ENCODE measurements around the gene SEMA6B.
"Not testable (repeated sequence)": the region's sequence is repeated elsewhere in the genome, so short reads cannot be mapped to it uniquely, and the experiment has no call there.

SEMA6B gene

DNA sequence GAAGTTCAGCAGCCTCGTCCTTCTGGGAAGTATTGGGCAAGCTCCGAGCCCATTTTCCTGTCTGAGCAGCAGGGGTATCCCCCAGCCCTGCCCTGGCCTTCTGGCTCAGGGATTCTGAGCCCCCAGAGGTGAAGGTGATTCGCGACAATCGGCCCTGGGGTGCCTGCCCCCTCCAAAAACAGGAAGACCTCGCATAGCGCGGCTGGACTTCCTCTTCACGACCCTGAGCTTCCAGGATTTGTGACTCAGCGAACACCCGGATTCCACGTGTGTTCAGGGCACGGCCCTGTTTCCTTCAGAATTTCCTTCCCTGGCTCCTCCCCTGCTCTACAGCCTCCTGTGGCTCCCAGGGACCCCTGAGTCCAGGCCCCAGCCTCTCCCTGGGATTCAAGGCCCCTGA, at the start of gene SEMA6B:
TSS of gene SEMA6B (minus strand) at position 116 of the 400 bp plus-strand sequence. CDS start 1,227 bp downstream, outside the sequence.
- DNase-seq: no peak

DNA sequence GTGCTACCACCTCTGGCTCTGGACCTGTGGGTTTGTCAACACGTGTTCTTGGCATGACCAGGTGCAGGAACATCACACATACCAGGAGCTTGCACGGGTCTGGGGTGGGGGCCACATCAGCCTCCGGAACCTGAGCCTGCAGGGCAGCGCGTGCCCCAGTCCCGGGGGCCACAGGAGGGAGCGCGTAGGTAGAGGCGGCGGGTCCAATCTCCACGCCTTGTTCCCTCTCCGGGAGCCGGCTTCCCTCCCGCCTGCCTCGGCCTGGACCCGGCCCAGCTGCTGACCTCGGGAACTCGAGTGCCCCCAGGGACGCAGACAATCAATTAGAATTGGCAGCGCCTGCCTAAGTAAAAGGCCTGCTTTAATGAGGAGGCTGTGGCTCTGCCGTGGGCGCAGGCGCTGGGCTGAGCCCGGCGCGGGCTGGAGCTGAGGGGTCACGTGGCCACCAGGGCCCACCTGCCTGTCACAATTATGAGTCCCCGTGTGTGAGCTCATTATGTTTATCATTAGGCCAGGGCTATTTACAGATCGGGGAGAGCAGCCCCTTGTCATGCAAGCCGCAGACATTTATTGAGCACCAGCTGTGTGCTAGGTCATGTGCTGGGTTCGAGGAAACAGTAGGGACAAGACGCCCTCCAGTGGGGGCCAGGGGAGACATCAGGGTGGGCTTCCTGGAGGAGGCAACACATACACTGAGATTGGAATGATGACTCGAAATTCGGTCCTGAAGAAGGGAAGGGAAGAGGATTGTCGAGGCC, 47.6 kb upstream of the SEMA6B start:
- peak; percentile 59 for DNase-seq

GRCh38 chr19:4606181-4606580, 46.7 kb upstream of the SEMA6B start:
- DNase-seq: no peak

GRCh38 chr19:4604912-4605311, 45.4 kb upstream of the SEMA6B start:
- no peak for DNase-seq

DNA sequence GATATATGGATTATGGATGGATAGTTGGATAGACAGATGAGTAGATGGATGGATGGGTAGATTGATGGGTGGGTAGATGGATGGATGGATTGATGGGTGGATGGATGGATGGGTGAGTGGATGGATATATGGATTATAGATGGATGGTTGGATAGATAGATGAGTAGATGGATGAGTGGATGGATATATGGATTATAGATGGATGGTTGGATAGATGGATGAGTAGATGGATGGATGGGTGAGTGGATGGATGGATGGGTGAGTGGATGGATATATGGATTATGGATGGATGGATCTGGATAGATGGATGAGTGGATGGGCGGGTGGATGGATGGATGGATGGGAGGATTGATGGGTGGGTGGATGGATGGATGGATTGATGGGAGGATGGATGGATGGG, 43.4 kb upstream of the SEMA6B start:
- no peak for DNase-seq

DNA sequence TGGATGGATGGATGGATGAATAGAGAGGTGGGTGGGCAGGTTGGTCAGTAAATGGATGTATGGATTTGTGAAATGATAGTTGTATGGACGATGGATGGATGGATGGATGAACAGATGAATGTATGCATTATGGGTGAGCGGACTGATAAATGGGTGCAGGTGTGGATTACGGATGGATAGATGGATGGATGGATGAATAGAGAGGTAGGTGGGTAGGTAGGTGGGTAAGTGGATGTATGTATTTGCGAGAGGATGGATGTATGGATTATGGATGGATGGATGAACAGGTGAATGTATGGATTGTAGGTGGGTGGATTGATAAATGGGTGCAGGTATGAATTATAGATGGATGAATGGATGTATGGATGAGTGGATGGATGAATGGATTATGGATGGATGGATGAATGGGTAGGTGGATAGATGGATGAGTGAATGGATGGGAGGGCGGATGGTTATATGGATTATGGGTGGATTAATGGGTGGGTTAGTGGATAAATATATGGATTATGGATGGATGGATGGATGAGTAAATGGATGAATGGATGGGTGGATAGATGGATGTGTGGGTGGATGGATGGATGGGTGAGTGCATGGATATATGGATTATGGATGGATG, 42.8 kb upstream of the SEMA6B start:
- DNase-seq: no peak

DNA sequence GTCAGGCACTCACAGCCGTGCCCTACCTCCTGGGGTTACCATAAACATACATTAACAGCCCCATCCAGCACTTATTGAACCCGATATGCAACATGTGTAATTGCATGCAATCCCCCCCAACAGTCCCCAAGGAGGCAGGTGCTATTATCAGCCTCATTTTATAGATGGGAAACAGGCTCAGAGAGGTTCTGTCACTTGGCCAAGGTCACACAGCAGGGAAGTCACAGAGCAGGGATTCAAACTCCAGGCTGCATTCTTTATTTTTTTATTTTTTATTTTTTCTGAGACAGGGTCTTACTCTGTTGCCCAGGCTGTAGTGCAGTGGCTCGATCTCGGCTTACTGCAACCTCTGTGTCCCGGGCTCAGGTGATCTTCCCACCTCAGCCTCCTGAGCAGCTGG, 41.4 kb upstream of the SEMA6B start:
- DNase-seq: no peak

DNA sequence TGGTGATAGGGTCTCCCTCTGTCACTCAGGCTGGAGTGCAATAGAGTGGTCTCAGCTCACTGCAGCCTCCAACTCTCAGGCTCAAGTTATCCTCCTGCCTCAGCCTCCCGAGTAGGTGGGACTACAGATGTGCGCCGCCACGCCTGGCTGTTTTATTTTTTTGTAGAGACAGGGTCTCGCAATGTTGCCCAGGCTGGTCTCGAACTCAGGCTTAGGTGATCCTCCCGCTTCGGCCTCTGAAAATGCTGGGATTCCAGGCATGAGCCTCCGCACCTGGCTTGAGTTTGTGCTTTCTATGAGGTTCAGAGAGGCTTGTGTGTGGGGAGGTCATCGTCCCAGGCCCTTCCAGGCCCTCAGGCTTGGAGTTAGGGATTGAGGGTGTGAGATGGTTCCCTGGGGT, 40.6 kb upstream of the SEMA6B start:
- DNase-seq: no peak

DNA sequence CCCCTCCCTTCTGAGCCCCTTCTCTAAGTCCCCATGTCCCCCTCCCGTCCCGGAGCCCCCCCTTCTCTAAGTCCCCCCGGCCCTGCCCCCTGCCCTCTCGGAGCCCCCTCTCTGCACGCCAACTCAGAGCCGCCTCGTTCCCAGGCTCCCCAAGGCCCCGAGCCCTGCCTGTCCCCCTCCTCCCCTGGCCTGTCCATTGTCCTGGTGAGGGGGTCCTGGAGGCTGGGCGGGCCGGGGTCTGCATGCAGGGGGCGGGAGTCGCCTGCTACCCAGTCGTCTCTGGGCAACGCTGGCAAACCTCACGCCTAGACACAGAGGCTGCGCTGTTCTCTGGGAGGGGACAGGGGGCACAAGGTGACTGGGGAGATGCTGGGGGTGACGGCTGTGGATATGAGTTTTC, 39.2 kb upstream of the SEMA6B start:
- DNase-seq: no peak

DNA sequence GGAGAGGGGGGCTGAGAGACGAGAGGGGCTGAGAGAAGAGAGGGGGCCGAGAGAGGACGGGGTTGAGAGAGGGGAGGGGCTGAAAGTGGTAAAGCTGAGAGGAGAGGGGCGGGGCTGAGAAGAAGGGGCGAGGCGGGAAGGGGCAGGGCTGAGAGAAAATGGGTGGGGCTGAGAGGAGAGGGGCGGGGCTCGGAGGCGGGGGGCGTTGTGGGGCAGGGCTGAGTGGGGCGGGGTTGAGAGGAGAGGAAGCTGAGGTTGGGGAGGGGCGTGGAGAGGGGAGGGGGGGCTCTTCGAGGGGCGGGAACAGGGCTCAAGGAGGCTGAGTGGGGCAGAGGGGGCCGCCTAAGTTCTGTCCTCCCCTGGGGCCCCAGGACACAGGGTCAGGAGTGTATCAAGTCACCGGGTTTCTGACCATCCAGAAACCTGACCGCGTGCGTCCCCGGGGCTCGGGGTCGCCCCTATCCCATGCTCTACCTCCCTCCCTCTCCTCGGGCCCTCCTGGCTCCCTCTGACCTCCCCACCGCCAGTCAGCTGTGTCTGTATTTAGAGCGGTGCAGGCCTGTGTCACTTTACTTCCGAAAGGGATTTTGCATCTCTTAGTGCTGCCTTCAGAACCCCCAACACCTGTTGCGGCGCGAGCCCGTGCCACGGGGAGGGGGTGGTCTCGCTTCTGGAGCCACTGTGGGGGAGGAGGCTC, 38.6 kb upstream of the SEMA6B start:
- no peak for DNase-seq

DNA sequence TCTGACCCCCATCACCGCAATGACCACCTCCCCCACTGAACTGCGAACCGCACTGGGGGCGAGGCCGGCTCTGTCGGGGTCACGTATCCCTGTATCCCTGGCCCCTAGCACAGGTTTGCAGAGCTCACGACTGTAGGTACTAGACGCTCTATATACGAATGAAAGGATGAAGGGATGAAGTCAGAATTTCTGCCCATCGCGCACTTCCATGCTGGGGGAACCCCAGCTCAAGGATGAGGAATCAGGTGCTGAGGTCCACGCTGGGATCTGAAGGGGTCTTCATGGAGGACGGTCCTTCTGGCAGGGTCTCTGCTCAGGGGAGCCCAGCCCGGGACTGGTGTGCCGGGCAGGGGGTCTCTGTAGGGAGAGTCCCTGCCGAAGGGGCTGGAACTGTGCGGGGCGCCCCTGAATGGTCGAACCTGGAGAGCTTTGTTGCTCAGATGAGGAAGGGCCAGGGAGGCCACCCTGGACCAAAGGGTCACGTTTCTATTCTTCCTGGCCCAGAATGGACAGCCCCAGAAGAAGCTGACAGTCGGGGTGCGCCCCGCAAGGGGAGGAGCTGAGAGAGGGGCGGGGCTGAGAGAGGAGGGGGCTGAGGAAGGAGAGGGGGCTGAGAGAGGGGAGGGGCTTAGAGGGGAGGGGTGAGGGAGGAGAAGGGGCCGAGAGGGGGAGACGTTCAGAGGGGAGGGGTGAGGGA, 37.9 kb upstream of the SEMA6B start:
- DNase-seq: no peak

DNA sequence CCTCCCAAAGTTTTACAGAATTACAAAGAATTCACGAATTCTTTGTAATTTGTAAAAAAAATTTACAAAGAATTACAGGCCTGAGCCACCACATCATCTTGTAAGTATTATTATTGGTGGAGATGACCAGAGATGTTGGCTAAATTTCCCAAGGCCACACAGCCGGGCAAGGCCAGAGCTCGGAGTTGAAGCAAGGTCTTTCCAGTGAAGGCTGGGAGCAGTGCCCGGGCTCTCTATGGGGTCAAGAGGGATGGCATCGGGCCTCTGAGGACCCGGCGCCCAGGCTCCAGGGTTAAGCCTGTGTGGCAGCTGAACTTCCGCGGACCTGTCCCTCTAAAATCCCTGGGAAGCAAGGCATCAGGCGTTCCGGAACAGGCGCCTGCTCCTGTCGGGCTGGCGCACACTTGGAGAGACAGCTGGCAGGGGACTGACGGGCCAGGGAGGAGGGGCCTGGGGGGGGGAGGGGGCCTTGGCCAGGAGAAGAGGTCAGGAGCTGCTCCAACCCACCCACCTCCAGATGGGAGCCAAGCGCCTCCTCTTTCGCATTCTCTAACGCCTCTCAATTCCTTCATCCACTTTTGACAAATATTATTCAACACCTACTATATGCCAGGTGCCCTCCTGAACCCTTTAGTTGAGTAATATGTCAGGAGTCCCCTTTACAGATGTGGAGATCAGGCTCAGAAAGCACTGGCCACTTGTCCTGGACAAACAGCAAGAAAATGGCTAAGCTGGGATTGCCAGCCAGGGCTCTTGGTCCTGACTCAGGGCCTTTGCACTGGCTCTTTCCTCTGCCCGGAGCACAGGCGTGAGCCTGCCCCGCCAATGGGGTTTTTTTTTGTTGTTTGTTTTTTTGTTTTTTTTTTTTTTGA, 36.8 kb upstream of the SEMA6B start:
- DNase-seq: no peak

DNA sequence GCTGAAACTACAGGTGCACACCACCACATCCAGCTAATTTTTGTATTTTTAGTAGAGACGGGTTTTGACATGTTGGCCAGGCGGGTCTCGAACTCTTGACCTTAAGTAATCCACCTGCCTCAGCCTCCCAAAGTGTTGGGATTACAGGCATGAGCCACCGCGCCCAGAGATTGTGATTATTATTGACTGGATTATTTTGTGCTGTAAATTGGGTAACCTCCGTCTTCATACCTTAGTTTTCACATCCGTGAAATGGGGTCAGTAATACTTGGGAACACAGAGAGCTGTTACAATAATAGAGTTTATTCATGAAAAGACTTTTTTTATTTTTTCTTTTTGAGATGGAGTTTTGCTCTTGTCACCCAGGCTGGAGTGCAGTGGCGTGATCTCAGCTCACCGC, 35.7 kb upstream of the SEMA6B start:
- DNase-seq: not testable (repeated sequence)

GRCh38 chr19:4594201-4594600, 34.7 kb upstream of the SEMA6B start:
- DNase-seq: no peak

DNA sequence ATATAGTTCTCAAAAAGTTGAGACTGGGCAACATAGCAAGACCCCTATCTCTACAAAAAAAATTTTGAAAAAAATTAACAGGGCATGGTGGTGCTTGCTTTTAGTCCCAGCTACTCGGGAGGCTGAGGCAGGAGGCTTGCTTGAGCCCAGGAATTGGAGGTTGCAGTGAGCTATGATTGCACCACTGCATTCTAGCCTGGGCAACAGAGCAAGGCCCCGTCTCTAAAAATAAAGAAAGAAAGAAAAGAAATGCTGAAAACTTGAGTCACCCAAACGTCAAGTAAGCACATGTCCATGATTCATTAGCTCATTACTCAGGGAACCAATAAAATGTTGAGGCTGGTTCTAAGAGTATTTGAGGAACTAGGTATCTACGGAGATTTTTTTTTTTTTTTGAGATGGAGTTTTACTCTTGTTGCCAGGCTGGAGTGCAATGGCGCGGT, 33.9 kb upstream of the SEMA6B start:
- no peak for DNase-seq

GRCh38 chr19:4592445-4592844, 33.0 kb upstream of the SEMA6B start:
- DNase-seq: no peak

DNA sequence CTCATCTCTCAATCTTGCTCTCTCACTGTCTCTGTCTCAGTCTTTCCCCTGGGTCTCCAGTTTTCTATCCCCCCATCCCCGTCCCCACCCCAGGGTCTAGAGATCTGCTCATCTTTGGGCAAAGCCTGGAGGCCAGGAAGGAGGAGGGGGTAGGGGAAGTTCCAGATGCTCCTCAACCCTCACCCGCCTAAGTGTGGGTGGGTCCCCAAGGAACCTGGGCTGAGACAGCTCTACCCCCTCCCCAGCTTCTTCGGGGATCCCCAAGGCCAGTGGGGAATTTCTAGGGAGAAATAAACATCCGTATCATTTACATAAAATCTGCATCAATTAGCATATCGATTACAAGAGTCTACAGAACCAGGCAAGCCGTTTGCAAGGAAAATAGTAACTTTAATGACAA, 31.8 kb upstream of the SEMA6B start:
- no peak for DNase-seq

DNA sequence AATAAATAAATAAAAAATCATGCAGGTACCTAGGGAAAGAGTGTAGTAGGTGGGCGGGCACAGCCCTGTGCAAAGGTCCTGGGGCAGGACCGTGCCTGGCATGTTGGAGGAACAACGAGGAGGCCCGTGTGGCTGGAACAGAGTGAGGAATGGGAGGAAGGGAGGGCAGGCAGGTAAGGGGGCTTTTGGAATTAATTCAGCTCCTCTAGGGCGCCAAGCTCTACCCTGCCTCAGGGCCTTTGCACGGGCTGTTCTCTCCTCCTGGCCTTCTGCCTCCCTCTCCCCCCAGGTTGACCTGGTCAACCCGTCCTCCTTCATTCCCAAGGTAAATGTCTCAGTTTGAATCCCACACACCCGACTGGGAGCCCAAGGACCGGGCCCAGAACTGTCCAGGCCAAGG, 31.1 kb upstream of the SEMA6B start:
- DNase-seq: no peak

DNA sequence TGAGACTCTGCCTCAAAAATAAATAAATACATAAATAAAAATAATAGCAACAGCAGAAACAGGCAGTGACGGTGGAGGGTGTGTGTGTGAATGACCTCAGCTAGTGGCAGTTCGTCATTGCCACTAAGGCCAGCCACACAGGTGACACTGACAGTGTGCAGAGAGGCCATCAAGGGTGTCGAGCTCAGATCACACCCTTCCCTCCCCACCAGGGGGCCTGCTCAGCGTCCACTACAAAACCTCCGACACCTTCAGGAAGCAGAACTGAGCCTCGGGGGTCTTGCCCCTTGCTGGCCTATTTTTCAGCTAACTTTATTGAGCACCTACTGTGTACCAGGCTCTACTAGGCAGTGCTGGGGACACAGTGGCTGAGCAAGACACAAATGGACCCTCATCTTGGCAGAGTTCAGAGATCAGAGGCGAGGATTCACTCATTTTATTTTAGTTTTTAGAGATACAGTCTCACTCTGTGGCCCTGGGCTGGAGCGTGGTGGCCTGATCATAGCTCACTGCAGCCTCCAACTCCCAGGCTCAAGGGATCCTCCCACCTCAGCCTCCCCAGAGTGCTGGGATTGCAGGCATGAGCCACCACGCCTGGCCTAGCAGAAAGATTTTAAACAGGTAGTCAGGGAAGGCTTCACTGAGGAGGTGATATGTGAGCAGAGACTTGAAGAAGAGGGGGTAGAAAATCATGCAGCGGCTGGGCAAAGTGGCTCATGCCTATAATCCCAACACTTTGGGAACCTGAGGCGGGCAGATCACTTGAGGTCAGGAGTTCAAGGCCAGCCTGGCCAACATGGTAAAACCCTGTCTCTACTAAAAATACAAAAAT, 30.3 kb upstream of the SEMA6B start:
- DNase-seq: no peak

GRCh38 chr19:4588291-4588761, 28.8 kb upstream of the SEMA6B start:
- no peak for DNase-seq

DNA sequence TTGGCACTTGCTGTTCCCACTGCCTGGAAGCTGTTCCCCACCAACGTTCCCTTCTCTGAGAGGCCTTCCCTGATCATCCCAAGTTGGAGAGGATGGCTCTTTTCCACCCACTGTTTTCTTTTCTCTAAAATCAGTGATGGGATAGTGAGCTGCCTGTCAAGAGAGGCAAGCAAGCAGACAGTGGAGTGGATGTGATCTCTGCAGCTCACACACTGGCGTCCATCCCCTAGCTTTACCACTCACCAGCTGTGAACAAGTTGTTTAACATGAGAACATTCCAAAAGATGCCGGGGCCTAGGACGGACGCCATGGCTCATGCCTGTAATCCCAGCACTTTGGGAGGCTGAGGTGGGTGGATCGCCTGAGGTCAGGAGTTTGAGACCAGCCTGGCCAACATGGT, 28.0 kb upstream of the SEMA6B start:
- no peak for DNase-seq
